ENCODE results near the gene LTB4R2.

GRCh38 chr14:24315243-24315806 lies 5.4 kb downstream of the LTB4R2 start:
- no peak for TF ChIP-seq CTCF (IDR thresholded peaks at IDR 0.05)
- no peak for TF ChIP-seq EZH2 (IDR thresholded peaks at IDR 0.05; ENCODE audit: borderline replicate concordance, insufficient read depth, low read depth, low read length, poor library complexity, severe bottlenecking)

Measured in B cell (primary cell).